Tibial nerve (tissue), 4 donors: ENCODE data around the gene ZNF322. TPM values are rescaled to one million over a fixed set of nuclear protein-coding genes. Genes with fewer than 3 reads are reported as not detected.
A peak's percentile ranks its signal among the peaks of the same experiment; 100 is the strongest.
"Not testable (repeated sequence)": the region's sequence is repeated elsewhere in the genome, so short reads cannot be mapped to it uniquely, and the experiment has no call there.

Experiments
- DNase-seq, 2 donors: peaks; one replicate each; pipeline ENCODE4 v3.0.0-alpha.2; 2019; ENCODE audit warnings: low spot score in 2 of 2
- H3K27ac ChIP-seq, 4 donors: fragments of 200-600 bp; sonication (generic) in 3 of 4; one replicate each; pipeline ENCODE4 v1.5.1; 2017 to 2019; ENCODE audit warnings: mild to moderate bottlenecking in 1 of 4
- H3K27me3 ChIP-seq, 2 donors: fragments of 200-600 bp; sonication (generic) in 1 of 2; one replicate each; pipeline versions ENCODE4 v1.5.1 to v1.6.0; 2017 to 2019
- H3K36me3 ChIP-seq, 3 donors: fragments of 200-600 bp; sonication (generic); one replicate each; pipeline ENCODE4 v1.5.1; 2018 to 2019
- H3K4me1 ChIP-seq, 4 donors: fragments of 200-600 bp; sonication (generic) in 3 of 4; one replicate each; pipeline ENCODE4 v1.5.1; 2017 to 2019
- H3K4me3 ChIP-seq, 4 donors: fragments of 200-600 bp; sonication (generic) in 3 of 4; one replicate each; pipeline ENCODE4 v1.5.1; 2017 to 2019; ENCODE audit warnings: mild to moderate bottlenecking in 1 of 4, moderate library complexity in 1 of 4
- H3K9me3 ChIP-seq, 4 donors: fragments of 200-600 bp; sonication (generic) in 3 of 4; one replicate each; pipeline ENCODE4 v1.5.1; 2017 to 2019
- EP300 ChIP-seq, 2 donors: sonication (generic); formaldehyde crosslinking; IDR thresholded peaks; one replicate each; pipeline ENCODE4 v1.6.1; 2017; ENCODE audit warnings: antibody characterized with exemption in 2 of 2, mild to moderate bottlenecking in 1 of 2
- POLR2A ChIP-seq, 2 donors: fragments of 450-650 bp; IDR thresholded peaks; one replicate each; pipeline ENCODE4 v1.6.1; 2017; ENCODE audit warnings: antibody characterized with exemption in 2 of 2, mild to moderate bottlenecking in 2 of 2, moderate library complexity in 2 of 2
- WGBS, 2 donors: methylation state at CpG; one replicate each; pipeline ENCODE4 v1.1.5; 2018; 5-methylcytosine and 5-hydroxymethylcytosine counted together
- total RNA-seq, 4 donors: library from RNA; depleted of rRNA; stranded (reverse); fragments of >200 nt; gene quantifications; one replicate each; pipeline ENCODE4 v1.1.0, GENCODE V29; 2016
- TF ChIP-seq, protein P1 (sequence below), 5 experiments: fragments of 200-600 bp in 3 of 5; fragments of 450-650 bp in 2 of 5; sonication (generic) in 3 of 5; IDR thresholded peaks; one replicate each; pipeline ENCODE4 v1.5.1; 2016 to 2019; ENCODE audit warnings: antibody characterized with exemption in 5 of 5, mild to moderate bottlenecking in 3 of 5, moderate library complexity in 2 of 5

Gene ZNF322, protein sequence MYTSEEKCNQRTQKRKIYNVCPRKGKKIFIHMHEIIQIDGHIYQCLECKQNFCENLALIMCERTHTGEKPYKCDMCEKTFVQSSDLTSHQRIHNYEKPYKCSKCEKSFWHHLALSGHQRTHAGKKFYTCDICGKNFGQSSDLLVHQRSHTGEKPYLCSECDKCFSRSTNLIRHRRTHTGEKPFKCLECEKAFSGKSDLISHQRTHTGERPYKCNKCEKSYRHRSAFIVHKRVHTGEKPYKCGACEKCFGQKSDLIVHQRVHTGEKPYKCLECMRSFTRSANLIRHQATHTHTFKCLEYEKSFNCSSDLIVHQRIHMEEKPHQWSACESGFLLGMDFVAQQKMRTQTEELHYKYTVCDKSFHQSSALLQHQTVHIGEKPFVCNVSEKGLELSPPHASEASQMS
- 10 to 100 TPM; 15.6 to 34.5 (median 22.0) TPM for total RNA-seq

DNA sequence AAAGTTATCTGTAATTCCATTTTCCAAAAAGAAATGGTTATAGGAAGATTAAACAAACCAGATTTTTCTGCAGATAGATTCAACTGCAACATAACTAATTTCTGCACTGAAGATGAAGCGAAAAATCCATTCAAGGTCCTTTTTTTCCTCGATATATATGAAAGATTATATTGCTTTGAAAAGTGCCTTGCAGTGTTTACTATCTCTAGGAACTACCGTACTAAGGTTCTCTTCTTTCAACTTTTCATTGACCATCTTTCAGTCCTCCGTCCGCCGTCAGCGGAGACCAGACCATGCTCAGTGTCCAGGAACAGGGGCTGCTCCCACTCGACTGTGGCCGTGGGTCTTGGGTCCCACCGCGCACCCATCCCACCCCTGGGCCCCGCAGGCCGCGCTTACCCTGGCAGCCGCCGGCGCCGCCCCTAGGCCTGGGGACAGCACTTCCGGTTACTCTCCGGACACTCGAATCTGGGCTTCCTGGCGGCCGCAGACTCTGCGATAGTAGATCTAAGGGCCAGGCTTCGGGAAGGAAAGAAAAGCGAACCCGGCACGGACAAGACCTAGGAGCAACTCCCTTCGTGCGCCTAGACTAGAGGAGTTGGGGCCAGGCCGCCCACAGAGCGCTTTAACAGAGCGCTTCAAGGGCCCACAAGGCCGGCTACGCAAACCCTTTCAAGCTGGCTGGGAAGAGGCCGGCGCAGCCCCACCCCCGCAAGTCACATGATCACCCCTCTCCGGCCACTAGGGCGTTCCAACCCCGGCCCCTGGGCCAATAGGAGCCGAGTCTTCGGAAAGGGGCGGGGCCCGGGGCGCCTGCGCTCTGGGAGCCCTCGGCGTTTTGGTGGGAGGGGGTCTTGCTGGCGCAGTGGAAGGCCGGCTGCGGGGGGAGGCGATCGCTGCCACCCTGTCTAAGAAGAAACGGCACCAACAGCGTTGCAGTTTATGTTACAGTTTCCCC, at the start of gene ZNF322:
Gene ZNF322, minus strand, starts transcription at position 705 of the 958 bp plus-strand sequence. CDS start 21,193 bp downstream, outside the sequence.
- Histone ChIP-seq H3K4me1 (peaks cover 0 to 49% (median 14%) of the 10 kb centered on the region in 4 donors), H3K4me3 (peak within 1 kb of the TSS; percentile 48 to 82 (median 63)), H3K9me3 (no peaks in the 10 kb centered on the region), H3K27me3 (no peaks in the 10 kb centered on the region), H3K27ac (peak within 1 kb of the TSS; percentile 77 to 91 (median 84)), H3K36me3 (peaks cover 0 to 22% (median 0%) of the 10 kb centered on the region in 3 donors)
- 1% methylated on average over 37 to 47 of the region's 56 CpGs for WGBS, 2 donors
- TF ChIP-seq EP300 (IDR thresholded peaks at IDR 0.05): peak; percentile 74 to 90
- TF ChIP-seq POLR2A (IDR thresholded peaks at IDR 0.05): peak; percentile 57 to 83
- TF ChIP-seq, protein P1, sequence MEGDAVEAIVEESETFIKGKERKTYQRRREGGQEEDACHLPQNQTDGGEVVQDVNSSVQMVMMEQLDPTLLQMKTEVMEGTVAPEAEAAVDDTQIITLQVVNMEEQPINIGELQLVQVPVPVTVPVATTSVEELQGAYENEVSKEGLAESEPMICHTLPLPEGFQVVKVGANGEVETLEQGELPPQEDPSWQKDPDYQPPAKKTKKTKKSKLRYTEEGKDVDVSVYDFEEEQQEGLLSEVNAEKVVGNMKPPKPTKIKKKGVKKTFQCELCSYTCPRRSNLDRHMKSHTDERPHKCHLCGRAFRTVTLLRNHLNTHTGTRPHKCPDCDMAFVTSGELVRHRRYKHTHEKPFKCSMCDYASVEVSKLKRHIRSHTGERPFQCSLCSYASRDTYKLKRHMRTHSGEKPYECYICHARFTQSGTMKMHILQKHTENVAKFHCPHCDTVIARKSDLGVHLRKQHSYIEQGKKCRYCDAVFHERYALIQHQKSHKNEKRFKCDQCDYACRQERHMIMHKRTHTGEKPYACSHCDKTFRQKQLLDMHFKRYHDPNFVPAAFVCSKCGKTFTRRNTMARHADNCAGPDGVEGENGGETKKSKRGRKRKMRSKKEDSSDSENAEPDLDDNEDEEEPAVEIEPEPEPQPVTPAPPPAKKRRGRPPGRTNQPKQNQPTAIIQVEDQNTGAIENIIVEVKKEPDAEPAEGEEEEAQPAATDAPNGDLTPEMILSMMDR (IDR thresholded peaks at IDR 0.05): peak in 2 of 5 experiments; percentile 25 to 40
- DNase-seq: peak; percentile 87

DNA sequence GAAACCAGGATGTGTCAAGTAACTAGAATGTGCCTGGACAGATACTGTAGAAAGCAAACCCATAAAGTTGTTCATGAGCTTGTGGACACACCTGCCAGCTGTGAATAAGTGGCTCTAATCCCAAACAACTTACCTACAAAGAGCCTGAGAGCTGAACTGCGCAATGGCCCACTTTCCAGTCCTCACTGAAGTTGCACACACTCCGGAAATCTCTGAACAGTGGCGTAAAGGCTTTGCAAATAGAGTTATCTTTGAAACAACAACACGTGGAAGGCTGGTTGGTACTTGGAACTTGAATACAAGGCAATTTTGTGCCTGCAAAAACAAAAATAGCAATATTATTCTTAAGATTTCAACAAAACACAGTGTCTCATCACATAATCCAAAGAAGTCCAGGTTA, 46.2 kb upstream of the ZNF322 start:
- H3K27ac ChIP-seq, H3K27me3 ChIP-seq, H3K4me1 ChIP-seq, H3K9me3 ChIP-seq, H3K36me3 ChIP-seq, H3K4me3 ChIP-seq, DNase-seq: not testable (repeated sequence)
- WGBS, 2 donors: no CpG with 5 or more reads among the region's 4 CpGs

DNA sequence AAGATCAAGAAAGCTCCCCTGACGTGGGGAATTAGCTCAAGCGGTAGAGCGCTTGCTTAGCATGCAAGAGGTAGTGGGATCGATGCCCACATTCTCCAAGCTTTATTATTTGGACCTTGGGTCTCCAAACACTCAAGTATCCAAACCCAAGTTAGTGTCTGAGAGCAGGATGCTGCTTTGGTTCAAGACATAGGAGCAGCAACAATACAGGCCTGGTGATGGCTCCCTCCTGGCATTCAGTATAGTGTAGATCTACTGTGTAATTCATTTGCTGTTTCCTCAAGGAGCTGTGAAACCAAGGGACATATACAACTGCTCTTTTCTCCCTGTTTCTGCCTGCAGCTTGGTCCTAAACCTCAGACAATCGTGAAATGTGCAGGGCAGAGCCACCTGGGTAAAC, 45.8 kb upstream of the ZNF322 start:
- H3K4me3 ChIP-seq, DNase-seq, H3K4me1 ChIP-seq, H3K36me3 ChIP-seq, H3K9me3 ChIP-seq, H3K27me3 ChIP-seq, H3K27ac ChIP-seq: not testable (repeated sequence)
- WGBS, 2 donors: no CpG with 5 or more reads among the region's 5 CpGs

DNA sequence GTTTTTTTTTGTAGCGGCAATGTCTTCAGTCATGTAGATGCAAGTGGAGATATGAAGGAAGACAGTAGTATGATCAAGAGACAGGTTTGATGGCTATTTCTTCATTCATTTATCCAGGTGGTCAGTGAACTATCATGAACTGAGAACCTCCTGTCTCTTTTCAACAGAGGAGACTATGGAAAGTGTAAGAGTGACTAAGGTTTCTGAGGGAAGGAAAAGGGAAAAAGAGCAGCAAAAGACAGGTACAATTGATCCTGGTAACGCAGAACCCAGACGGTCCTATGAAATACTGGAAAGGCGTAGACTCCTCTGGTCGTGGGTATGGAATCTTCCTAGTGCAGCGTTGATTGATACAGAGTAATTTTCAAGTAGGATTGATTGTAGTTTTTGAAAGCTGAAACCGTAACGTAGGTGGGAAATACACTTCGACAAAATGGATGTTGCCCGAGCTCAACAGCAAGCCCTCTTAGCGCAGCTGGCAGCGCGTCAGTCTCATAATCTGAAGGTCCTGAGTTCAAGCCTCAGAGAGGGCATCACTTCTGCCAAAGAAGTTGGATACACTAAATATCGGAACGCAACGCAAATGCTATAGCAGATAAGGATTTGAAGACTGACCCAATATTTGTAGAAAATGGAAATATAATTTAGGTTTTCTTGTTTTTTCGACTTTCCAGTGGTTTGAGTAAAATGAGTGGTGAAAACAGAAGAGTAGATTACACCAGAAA, 41.6 kb upstream of the ZNF322 start:
- H3K9me3 ChIP-seq, H3K27ac ChIP-seq, H3K4me3 ChIP-seq, H3K4me1 ChIP-seq, H3K36me3 ChIP-seq, DNase-seq, H3K27me3 ChIP-seq: not testable (repeated sequence)
- WGBS, 2 donors: no CpG with 5 or more reads among the region's 17 CpGs

DNA sequence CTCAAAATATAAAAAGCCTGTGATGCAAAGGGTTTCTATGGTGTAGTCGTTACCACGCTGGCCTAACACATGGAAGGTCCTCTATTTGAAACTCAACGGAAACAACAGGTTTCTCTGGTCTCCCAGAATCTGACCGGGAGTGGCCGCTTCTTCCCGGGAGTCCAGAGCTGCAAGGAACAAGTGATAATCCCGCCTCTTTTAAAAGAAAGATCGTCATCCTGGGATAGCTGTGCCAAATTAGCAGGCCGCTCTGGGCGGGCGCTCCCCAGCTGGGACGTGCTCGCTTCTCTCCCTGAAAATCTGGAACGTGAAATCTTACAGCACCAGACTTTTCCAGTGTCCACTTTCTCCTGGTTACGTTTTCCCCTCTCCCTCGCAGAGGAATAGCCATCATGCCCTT, 38.0 kb upstream of the ZNF322 start:
- not testable (repeated sequence) for H3K9me3 ChIP-seq, H3K36me3 ChIP-seq, H3K4me1 ChIP-seq, H3K27me3 ChIP-seq, H3K4me3 ChIP-seq, H3K27ac ChIP-seq, DNase-seq
- WGBS, 2 donors: no CpG with 5 or more reads among the region's 16 CpGs

DNA sequence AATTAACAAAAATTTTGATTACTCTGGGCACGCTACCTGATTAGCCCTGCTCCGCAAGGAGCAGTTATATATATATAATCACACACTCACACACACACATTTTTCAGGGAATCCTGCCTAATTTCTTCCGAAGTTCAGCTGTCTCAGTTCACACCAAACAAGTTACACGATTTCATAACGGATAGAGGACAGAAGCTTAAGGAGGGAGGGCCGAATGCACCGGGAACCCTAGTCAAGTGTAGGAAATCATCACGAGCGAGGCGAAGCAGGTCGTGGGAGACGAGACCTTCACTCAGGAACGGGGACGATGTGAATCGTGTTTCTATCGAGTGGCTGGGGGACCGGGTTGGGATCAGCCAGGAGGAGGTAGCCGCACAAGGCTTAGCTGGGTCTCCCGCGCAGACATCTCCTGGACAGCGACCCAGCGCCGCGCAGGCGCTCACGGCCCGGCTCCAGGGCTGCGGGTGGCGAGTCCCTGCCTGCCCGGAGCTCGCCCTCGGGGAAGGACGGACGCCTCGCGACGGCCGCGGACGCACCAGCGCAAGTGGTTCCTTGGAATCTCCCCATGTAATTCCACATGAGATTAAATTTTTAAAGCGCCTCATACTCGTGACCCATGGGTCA, 29.9 kb upstream of the ZNF322 start:
- H3K9me3 ChIP-seq, H3K27me3 ChIP-seq, H3K27ac ChIP-seq, H3K4me3 ChIP-seq, DNase-seq, H3K36me3 ChIP-seq, H3K4me1 ChIP-seq: not testable (repeated sequence)
- no CpG with 5 or more reads among the region's 43 CpGs for WGBS, 2 donors

DNA sequence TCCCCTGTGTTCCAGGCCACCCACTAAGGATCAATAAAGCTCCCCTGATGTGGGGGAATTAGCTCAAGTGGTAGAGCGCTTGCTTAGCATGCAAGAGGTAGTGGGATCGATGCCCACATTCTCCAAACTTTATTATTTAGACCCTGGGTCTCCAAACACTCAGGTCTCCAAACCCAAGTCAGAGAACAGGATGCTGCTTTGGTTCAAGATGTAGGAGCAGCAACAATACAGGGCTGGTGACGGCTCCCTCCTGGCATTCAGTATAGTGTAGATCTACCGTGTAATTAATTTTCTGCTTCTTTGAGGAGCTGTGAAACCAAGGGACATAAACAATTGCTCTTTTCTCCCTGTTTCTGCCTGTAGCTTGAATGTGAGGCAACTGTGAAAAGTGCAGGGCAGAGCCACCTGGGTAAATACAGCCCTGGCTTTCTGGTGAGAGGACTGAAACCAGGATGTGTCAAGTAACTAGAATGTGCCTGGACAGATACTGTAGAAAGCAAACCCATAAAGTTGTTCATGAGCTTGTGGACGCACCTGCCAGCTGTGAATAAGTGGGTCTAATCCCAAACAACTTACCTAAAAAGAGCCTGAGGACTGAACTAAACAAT, 23.0 kb upstream of the ZNF322 start:
- H3K36me3 ChIP-seq, DNase-seq: not testable (repeated sequence)

DNA sequence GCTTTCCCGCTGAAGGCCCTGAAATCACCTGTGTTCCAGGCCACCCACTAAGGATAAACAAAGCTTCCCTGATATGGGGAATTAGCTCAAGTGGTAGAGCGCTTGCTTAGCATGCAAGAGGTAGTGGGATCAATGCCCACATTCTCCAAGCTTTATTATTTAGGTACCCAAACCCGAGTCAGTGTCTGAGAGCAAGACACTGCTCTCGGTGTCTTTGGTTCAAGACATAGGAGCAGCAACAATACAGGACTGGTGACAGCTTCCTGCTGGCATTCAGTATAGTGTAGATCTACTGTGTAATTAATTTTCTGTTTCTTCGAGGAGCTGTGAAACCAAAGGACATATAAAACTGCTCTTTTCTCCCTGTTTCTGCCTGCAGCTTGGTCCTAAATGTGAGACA, 13.7 kb upstream of the ZNF322 start:
- H3K4me3 ChIP-seq, H3K27me3 ChIP-seq, H3K36me3 ChIP-seq, DNase-seq, H3K27ac ChIP-seq, H3K9me3 ChIP-seq, H3K4me1 ChIP-seq: not testable (repeated sequence)
- no CpG with 5 or more reads among the region's 5 CpGs for WGBS, 2 donors

More for the DNA sequence above, 23.0 kb upstream of the ZNF322 start:
- H3K4me1 ChIP-seq, H3K4me3 ChIP-seq, H3K9me3 ChIP-seq, H3K27ac ChIP-seq, H3K27me3 ChIP-seq: not testable (repeated sequence)
- whole genome bisulfite sequencing, 2 donors: 67% methylated on average over 1 of the region's 5 CpGs; no CpG with 5 or more reads in 1 of the 2 donors

DNA sequence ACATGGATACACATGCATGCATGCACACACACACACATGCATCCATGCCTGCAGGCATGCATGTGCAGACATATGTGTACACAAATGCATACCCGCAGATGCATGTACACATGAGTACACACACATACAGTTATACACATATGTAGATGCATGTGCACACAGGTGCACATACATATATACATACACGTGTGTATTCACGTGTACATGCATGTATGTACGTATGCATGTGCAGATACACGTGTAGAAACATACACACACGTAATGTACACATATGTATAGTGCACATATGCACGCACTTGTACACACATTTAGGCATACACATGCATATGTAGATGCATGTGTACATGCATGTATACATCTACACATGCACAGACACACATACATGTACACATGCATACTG, 11.0 kb upstream of the ZNF322 start:
- DNase-seq, H3K4me3 ChIP-seq, H3K27ac ChIP-seq, H3K4me1 ChIP-seq, H3K9me3 ChIP-seq, H3K36me3 ChIP-seq: not testable (repeated sequence)
- H3K27me3 ChIP-seq: peaks cover 0 to 10% of the 10 kb centered on the region in 2 donors
- WGBS, 2 donors: 80 to 88% methylated on average over 7 of the region's 7 CpGs

DNA sequence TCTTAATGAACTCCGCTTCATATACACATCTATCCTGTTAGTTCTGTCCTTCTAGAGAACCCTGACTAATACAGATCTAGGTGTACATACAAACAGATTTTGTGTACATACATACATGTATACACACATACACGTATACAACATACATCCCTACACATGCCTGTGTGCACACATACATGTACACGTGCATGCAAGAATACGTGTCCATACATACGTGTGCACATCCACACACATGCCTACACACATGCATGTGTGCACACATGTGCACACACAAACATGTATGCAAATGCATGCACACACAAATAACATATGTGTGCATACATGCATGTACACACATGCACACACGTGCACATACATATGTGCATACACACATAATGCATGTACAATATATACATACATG, 10.5 kb upstream of the ZNF322 start:
- not testable (repeated sequence) for H3K4me3 ChIP-seq, H3K9me3 ChIP-seq, H3K4me1 ChIP-seq, DNase-seq, H3K27ac ChIP-seq, H3K36me3 ChIP-seq
- 90 to 92% methylated on average over 6 of the region's 6 CpGs for WGBS, 2 donors
- peaks cover 0 to 16% of the 10 kb centered on the region in 2 donors for H3K27me3 ChIP-seq
